Prostate gland (tissue), 2 donors: ENCODE results near the gene HLA-B. TPM values are rescaled to one million over a fixed set of nuclear protein-coding genes. Genes with fewer than 3 reads are reported as not detected.

Source experiments
- DNase-seq: peaks from one replicate; pipeline ENCODE4 v3.0.0-alpha.2; 2019; ENCODE audit warnings: low spot score
- H3K27ac ChIP-seq, 2 donors: fragments of 200-600 bp; sonication (generic); 2 replicates each; pipeline ENCODE4 v1.5.1; 2017 to 2019
- H3K27me3 ChIP-seq: fragments of 200-600 bp; sonication (generic); replicated peaks from 2 replicates; pipeline ENCODE4 v1.5.1; 2019; ENCODE audit not compliant: insufficient read depth
- H3K36me3 ChIP-seq, 2 donors: fragments of 200-600 bp; sonication (generic); 1 replicate in 1 of 2; 2 replicates in 1 of 2; pipeline versions ENCODE4 v1.5.1 to v1.8.1; 2017 to 2019
- H3K4me1 ChIP-seq: fragments of 200-600 bp; sonication (generic); replicated peaks from 2 replicates; pipeline ENCODE4 v1.5.1; 2019
- H3K4me3 ChIP-seq, 2 donors: fragments of 200-600 bp; sonication (generic); 2 replicates each; pipeline ENCODE4 v1.5.1; 2017 to 2019
- H3K9me3 ChIP-seq: fragments of 200-600 bp; sonication (generic); 2 replicates; pipeline ENCODE4 v1.5.1; 2017
- POLR2A ChIP-seq: fragments of 450-650 bp; IDR thresholded peaks from one replicate; pipeline ENCODE4 v1.6.1; 2016; ENCODE audit warnings: antibody characterized with exemption, mild to moderate bottlenecking
- POLR2AphosphoS5 ChIP-seq: sonication (generic); formaldehyde crosslinking; IDR thresholded peaks from one replicate; pipeline ENCODE4 v1.6.1; 2017; ENCODE audit warnings: antibody characterized with exemption
- whole genome bisulfite sequencing: methylation state at CpG from one replicate; pipeline ENCODE4 v1.1.5; 2018; 5-methylcytosine and 5-hydroxymethylcytosine counted together
- intact Hi-C: fragments of 100-400 bp; cut with DNase I; formaldehyde crosslinking; loops from one replicate; pipeline ENCODE4 v1.14.2; 2022
- total RNA-seq, 2 donors: library from RNA; depleted of rRNA; stranded (reverse); fragments of >200 nt; gene quantifications; one replicate each; pipeline ENCODE4 v1.1.0, GENCODE V29; 2016
- TF ChIP-seq, protein P1 (sequence below), 4 experiments: fragments of 200-600 bp in 2 of 4; fragments of 450-650 bp in 2 of 4; sonication (generic) in 2 of 4; IDR thresholded peaks; 1 replicate in 3 of 4; 2 replicates in 1 of 4; pipeline ENCODE4 v1.5.1; 2016 to 2019; ENCODE audit warnings: antibody characterized with exemption in 4 of 4, mild to moderate bottlenecking in 2 of 4, moderate library complexity in 2 of 4

Gene HLA-B
- total RNA-seq, 2 donors from 2014 or later = 846 to 899 TPM

DNA sequence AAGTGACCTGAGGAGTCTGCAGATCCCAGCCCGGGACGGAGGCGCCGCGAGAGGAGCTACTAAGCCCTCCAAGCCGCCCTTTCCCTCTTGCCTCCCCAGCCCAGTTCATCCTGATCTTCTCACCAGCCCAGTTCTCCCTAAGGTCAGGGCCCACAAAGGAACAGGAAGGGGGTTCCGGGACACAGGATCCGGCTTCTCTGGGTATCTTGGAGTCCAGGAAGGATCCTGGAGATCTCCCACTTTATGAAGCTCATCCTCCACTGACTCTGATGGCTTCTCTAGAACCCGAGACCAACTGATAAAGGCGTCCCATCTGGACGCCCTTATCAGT is 48.2 kb downstream of the HLA-B start:
- Histone ChIP-seq H3K36me3 (no peaks in the 10 kb centered on the region), H3K9me3 (no peaks in the 10 kb centered on the region), H3K27me3 (no peaks in the 10 kb centered on the region), H3K27ac (no peak overlapping the region), H3K4me1 (no peaks in the 10 kb centered on the region), H3K4me3 (peak overlapping the region; percentile 31 to 39)
- DNase-seq = no peak
- intact Hi-C loops = no loop called here
- TF ChIP-seq, protein P1, sequence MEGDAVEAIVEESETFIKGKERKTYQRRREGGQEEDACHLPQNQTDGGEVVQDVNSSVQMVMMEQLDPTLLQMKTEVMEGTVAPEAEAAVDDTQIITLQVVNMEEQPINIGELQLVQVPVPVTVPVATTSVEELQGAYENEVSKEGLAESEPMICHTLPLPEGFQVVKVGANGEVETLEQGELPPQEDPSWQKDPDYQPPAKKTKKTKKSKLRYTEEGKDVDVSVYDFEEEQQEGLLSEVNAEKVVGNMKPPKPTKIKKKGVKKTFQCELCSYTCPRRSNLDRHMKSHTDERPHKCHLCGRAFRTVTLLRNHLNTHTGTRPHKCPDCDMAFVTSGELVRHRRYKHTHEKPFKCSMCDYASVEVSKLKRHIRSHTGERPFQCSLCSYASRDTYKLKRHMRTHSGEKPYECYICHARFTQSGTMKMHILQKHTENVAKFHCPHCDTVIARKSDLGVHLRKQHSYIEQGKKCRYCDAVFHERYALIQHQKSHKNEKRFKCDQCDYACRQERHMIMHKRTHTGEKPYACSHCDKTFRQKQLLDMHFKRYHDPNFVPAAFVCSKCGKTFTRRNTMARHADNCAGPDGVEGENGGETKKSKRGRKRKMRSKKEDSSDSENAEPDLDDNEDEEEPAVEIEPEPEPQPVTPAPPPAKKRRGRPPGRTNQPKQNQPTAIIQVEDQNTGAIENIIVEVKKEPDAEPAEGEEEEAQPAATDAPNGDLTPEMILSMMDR (IDR thresholded peaks at IDR 0.05) = no peak
- TF ChIP-seq POLR2AphosphoS5 (no peak), POLR2A (no peak)
- WGBS = 35% methylated on average over 11 of the region's 11 CpGs

- 2% methylated on average over 52 of the region's 57 CpGs for WGBS
- Histone ChIP-seq H3K36me3 (no peaks in the 10 kb centered on the region), H3K4me3 (peak overlapping the region; percentile 31 to 39), H3K4me1 (no peaks in the 10 kb centered on the region), H3K27me3 (no peaks in the 10 kb centered on the region), H3K27ac (peak overlapping the region in 1 of 2 donors; percentile 27), H3K9me3 (no peaks in the 10 kb centered on the region)
- DNase-seq = peak; percentile 76
- no peak for TF ChIP-seq POLR2AphosphoS5
- TF ChIP-seq, protein P1 (IDR thresholded peaks at IDR 0.05) = no peak
- intact Hi-C loops = no loop called here
Measured at GRCh38 chr6:31308050-31308844, 48.7 kb downstream of the HLA-B start.

DNA sequence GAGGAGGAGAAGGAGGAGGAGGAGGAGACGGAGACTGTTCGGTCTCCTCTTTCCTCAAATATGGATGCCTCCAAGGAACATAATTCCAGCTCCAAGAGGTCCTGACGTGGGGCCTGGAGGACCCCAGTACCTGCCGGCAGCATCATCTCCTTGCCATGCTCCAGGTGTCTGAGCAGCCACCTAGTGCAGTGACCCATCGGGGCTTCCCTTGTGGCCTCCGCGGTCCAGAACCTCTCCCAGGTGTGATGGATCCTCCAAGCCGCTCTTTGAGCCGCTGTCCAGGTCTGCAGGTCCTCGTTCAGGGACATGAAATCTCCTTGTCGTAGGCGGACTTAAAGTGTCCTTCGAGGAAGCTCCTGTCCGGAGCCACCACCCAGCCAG is 49.3 kb downstream of the HLA-B start:
- Histone ChIP-seq H3K9me3 (no peaks in the 10 kb centered on the region), H3K4me1 (no peaks in the 10 kb centered on the region), H3K27me3 (no peaks in the 10 kb centered on the region), H3K36me3 (no peaks in the 10 kb centered on the region), H3K4me3 (peak overlapping the region; percentile 31 to 39), H3K27ac (no peak overlapping the region)
- intact Hi-C loops = no loop called here
- 55% methylated on average over 10 of the region's 14 CpGs for WGBS
- DNase-seq = no peak
- no peak for TF ChIP-seq POLR2AphosphoS5
- TF ChIP-seq, protein P1 (IDR thresholded peaks at IDR 0.05) = no peak
- no peak for TF ChIP-seq POLR2A

DNA sequence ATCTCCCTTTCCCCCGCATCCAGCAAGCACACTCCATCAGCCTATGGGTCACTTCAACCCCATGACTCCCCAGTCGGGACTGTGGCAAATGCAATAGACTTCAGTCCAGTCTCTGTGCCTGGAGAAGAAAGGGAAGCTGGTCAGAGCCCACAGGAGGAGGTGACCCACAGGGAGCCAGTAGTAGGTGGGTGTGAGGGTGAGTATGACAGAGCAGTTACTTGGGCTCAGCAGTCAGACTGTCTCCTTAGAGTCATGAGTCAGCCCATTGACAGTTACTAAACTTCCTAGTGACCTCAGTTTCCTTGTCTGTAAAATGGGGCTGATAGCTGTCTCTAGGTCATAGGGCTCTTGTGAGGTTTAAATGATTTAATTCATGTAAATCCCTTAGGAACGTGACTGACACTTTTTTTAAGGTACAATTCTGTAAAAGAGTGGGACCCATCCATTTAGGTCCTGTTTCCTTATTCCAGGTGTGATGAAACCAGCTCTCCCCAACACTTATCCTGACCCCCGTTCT is 51.2 kb downstream of the HLA-B start:
- TF ChIP-seq POLR2AphosphoS5 = no peak
- TF ChIP-seq, protein P1 (IDR thresholded peaks at IDR 0.05) = no peak
- no peak for TF ChIP-seq POLR2A
- intact Hi-C loops = no loop called here
- Histone ChIP-seq H3K27ac (no peak overlapping the region), H3K4me1 (no peaks in the 10 kb centered on the region), H3K36me3 (no peaks in the 10 kb centered on the region), H3K9me3 (no peaks in the 10 kb centered on the region), H3K4me3 (no peak overlapping the region), H3K27me3 (no peaks in the 10 kb centered on the region)
- no peak for DNase-seq
- WGBS = 89% methylated on average over 4 of the region's 4 CpGs

DNA sequence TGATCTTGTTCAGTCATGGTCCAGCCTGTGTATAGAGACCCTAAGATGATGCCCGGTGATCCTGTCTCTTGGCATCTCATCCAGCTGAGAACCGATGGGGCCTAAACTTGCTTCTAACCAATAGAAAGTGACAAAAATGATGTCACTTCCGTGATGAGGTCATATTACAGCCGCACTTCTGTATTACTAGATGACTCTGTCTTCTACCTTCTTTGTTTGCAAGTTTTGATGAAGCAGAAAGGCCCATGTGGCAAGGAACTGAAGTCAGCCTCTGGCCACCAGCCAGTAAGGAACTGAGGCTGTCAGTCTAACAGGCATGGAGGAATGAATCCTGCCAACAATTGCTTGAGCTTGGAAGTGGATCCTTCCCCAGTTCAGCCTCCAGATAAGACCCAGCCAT is 52.3 kb downstream of the HLA-B start:
- Histone ChIP-seq H3K4me3 (no peak overlapping the region), H3K27ac (no peak overlapping the region), H3K27me3 (no peaks in the 10 kb centered on the region), H3K9me3 (no peaks in the 10 kb centered on the region), H3K36me3 (no peaks in the 10 kb centered on the region), H3K4me1 (no peaks in the 10 kb centered on the region)
- TF ChIP-seq, protein P1 (IDR thresholded peaks at IDR 0.05) = no peak
- TF ChIP-seq POLR2A (no peak), POLR2AphosphoS5 (no peak)
- 74% methylated on average over 4 of the region's 4 CpGs for WGBS
- DNase-seq = no peak
- intact Hi-C loops = no loop called here
